Activated CD8-positive, alpha-beta memory T cell treated with anti-CD3 and anti-CD28 coated beads for 36 hours (primary cell): ENCODE measurements around the gene SERPINE2. TPM values are rescaled to one million over a fixed set of nuclear protein-coding genes. Genes with fewer than 3 reads are reported as not detected.
"Not testable (repeated sequence)": the region's sequence is repeated elsewhere in the genome, so short reads cannot be mapped to it uniquely, and the experiment has no call there.

Source experiments
- CTCF ChIA-PET: fragments of 350-600 bp; sonication (Branson Sonifier 250); formaldehyde crosslinking; loops from one replicate; lab custom pipeline; 2021; ENCODE audit warnings: antibody characterized with exemption; lab: Charles Lee
- POLR2A ChIA-PET: fragments of 350-600 bp; sonication (Branson Sonifier 250); formaldehyde crosslinking; loops from one replicate; lab custom pipeline; 2021; ENCODE audit warnings: antibody characterized with exemption; lab: Charles Lee
- total RNA-seq, 2 experiments: library from RNA; stranded (reverse); gene quantifications; one replicate each; pipeline ENCODE4 v1.2.3, GENCODE V29; 2021

The SERPINE2 gene
- total RNA-seq, 2 experiments from 2014 or later = 9.9 to 11.6 TPM

DNA sequence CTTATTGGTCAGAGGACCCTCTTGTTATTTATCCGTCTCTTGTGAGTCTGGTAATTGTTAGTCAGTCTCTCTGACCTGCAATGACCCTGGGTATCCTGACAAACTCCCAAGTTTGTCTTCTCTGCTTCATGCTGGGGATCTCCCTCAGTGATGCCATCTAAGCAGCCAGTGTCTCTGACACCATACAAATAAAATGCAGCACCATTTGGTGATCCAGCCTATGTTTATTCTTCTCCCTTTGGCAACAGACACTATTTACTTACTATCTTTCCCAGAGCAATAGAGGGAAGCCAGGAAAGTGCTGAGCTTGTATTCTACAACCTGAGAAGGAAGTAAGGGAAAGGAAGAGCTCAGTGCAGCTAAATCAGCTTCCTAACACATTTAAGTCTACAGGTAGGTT is 15.9 kb downstream of the SERPINE2 start:
- POLR2A ChIA-PET = no interaction called here
- CTCF ChIA-PET = no interaction called here

DNA sequence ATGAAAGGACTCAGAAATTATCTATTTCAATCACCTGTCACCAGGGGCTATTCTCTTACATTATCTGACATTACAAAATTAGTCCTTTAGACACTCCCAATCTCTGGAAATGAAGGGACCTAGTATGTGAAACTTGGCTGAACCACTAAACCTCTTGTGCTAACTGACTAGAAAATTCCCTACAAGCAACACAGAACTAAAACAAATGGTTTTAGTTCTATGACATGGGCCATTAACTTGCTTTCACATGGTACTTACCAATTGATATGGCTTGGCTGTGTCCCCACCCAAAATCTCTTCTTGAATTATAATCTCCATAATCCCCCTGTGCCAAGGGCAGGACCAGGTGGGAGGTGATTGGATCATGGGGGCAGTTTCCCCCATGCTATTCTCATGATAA is 16.6 kb downstream of the SERPINE2 start:
- POLR2A ChIA-PET = no interaction called here
- CTCF ChIA-PET = no interaction called here

DNA sequence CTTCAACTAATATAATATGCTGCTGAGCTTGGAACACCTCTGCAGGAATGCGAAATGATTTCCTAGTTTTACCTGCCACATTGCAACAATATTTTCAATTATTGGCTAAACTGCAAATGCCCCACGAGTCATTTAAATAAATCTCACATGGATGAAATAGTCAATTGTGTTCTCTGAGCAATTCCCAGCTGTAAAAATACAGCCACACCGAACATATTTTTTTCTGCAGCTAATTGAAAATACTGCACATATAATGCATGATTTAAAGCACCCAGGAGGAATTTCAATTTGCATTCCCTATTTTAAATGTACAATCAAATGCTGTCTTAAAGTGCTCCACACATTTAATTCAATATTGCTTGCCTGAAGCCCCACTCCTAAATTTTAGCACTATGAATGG is 18.6 kb downstream of the SERPINE2 start:
- POLR2A ChIA-PET = no interaction called here
- CTCF ChIA-PET = no interaction called here

DNA sequence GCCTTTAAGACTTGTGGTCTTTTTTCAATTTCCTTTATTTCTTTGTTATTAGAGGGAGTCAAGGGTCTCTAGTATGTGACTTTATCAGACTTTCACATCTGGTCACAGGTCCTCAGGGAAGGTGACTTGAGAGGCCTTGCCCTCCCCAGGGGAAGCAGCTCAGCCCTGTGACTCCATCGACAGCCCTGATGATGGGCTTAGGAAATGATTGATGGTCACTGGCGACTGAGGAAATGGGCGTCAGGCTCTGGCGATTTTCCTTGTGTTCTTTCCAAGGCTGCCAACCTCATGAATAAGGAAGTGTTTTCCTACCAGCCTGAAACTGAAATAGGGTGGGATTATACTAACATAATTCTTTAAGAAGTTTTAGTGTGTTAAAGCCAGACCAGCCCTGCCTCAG is 21.1 kb downstream of the SERPINE2 start:
- POLR2A ChIA-PET = no interaction called here
- CTCF ChIA-PET = no interaction called here

DNA sequence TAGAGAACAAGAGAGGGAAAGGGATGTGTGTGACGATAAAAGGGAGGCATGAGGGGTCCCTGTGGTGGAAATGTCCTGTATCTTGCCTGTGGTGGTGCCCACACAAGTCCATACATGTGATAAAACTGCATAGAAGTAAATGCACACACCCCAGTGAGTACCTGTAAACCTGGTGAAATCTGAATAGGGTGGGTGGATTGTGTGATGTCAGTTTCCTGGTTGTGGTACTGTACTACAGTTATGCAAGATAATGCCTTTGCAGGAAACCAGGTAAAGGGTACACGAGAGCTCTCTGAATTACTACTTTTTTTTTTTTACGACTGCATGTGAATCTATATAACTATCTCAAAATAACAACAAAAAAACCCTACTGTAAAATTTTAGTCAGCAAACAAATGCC is 22.1 kb downstream of the SERPINE2 start:
- POLR2A ChIA-PET = no interaction called here
- CTCF ChIA-PET = no interaction called here

DNA sequence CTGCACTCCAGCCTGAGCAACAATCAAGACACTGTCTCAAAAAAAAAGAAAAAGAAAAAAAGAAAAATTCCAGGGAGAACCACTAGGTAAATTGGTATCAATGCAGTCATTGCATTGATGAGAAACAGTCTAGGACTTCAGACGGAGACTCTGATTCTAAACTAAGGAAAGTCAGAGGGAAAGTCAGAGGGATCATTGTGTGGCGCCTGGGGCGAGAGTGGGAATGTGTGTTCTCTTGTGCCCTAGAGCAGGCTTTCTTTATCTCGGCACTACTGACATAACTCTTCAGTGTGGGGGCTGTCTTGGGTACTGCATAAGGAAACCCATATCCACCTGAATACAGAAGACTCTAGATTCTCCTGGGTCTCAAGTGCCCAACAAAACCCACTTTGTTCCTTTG is 24.8 kb downstream of the SERPINE2 start:
- POLR2A ChIA-PET = no interaction called here
- CTCF ChIA-PET = interaction anchor here (1.8 kb wide), 1 partner anchor 21 kb away, joined by 5 read pairs; no protein-coding TSS in a partner anchor

DNA sequence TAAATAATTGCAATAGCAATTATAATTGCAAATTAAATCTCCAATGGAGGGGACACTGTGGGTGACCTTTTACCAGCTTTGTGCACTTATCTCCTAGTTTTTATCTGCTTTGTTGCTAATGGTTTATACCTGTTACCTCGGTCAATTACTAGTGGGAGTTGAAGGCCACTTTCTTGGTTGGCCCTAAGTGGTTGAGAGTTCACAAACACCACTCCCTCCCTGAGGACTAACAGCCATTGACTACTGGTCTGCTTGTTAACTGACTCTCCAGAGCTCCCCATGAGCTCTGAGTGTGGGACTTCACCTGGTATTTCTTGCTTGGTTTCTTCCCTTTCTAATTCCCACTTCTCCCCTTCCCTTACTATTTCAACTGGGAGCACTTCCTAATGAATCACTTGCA is 27.2 kb downstream of the SERPINE2 start:
- ChIA-PET POLR2A (no interaction called here), CTCF (no interaction called here)

DNA sequence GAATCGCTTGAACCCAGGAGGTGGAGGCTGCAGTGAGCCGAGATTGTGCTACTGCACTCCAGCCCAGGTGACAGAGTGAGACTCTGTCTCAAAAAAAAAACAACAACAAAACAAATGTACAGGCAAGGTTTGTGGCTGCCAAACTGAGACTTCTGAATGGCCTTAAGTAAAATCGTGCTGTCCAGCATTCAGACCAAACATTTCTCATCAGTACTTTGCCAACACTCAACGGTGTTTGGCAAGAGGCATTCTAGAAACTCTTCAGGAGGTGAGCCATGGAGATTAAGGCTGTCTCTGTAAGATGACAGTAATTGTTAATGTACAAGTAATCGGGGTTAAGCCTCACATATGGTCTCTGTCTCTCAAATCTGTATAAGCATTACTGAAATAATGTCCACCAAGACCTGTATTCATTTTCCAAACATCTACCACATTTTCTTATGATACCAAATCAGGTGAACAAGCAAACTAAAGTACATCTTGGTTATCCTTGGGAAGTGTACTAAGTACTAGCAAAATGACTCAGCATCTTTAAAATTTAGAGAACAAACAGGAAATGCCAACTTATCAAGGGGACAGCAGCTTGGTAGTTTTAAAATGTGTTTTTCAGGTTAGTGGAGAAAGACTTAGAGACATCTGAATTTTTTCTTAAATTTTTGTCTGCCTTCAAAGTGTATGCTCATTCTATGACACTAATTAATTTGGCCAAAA is 29.3 kb downstream of the SERPINE2 start:
- POLR2A ChIA-PET = no interaction called here
- CTCF ChIA-PET = interaction anchor here (1.0 kb wide), 1 partner anchor 15 kb away, joined by 4 read pairs; no protein-coding TSS in a partner anchor

DNA sequence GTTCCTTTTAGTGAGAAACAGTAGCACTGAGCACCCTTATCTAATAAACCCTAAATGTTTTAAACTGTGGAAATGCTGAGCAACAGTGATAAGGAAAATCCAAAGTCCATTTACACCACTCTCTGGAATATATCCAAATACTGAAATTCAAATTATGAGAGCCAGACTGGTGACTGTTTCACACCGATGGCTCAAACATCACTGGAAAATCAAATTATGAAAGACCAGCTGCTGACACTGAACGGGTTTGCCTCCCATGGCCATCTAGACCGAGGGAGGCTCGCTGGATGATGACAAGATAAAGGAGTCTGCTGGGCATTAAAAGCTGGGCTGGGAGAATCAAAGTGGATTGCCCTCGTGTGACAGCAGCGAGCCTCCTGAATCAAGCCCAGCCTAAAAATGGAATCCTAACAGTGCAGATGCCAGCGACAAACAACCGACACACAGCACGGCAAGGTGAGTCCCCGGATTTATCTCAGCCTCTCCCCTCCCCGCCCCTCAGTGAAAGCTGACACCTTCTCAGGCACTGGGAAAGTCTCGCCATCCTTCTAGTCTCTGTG is 30.3 kb downstream of the SERPINE2 start:
- ChIA-PET POLR2A (no interaction called here), CTCF (no interaction called here)

DNA sequence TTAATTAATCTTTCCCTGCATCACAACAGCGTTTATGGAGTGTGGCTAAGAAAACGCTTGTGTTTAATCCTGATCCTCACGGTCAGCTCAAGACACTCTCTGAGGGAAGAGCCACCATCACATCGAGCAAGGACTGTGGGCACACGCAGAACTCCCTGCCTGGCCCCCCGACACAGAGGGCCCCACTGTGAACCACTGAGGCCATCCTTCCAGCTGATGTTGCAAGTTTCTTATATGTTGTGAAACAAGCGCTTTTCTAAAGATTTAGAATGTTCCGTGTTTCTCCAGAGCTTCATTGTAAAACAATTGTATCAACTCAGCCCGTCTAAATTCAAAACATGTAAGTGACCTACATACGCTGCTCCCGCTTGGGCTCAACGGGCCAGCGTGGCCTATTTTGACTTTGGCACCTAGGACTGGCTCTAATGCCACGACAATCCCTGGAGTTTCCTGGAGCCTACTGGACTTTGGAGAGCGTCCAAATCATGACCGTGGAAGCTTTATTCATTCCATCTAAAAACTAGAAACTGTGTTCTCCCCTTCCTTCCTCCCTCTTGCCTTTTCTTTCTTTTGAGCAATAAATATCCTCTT is 34.9 kb downstream of the SERPINE2 start:
- POLR2A ChIA-PET = no interaction called here
- CTCF ChIA-PET = interaction anchor here (1.8 kb wide), 1 partner anchor 10 kb away, joined by 6 read pairs; no protein-coding TSS in a partner anchor

DNA sequence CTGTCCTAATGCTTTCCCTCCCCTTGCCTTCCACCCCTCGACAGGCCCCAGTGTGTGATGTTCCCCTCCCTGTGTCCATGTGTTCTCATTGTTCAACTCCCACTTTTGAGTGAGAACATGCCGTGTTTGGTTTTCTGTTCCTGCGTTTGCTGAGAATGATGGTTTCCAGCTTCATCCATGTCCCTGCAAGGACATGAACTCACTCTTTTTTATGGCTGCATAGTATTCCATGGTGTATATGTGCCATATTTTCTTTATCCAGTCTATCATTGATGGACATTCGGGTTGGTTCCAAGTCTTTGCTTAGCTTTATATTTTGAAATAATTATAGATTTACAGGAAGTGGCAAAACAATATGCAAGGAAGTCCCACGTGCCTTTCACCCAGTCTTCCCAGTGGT is 38.4 kb downstream of the SERPINE2 start:
- POLR2A ChIA-PET, CTCF ChIA-PET: not testable (repeated sequence)

DNA sequence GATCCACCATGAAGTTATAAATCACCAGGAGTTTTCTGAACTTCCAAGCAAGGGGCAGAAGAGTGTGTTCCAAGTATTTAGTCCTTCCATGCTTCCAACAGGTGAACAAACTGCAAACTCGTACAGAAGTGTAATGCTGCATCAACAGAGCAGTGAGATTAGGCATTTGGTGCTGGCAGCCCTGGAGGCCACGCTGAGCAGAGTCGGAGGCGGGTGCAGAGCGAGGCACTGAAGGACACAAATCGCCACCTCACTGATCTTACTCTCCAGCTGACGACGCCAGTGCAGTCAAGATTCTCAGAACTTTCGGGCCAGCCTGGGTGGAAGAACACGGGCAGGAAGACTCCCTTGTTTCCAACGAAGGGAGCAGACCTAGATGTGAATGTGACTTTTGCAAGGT is 39.2 kb downstream of the SERPINE2 start:
- ChIA-PET CTCF (interaction anchor here (1.4 kb wide), 1 partner anchor 30 kb away, joined by 4 read pairs; no protein-coding TSS in a partner anchor), POLR2A (no interaction called here)

DNA sequence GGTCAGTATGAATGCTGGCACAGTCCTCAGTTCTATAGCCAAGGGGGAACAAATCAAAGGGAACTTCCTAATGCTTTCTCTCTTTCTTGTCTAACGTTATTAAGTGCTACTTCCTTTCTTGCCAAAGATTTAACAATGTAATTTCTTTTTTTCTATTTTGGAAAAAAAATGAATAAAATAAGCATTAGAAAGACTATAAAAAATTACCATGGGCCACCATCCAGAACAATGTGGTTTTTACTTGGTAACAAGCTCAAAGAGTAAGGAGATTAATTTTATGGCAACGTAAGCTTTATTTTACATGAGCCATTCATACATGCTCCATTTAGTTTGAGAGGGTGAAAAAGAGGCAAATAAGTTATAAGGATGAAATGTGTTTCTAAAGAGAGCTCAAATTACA is 40.1 kb downstream of the SERPINE2 start:
- ChIA-PET CTCF (interaction anchor here (1.4 kb wide), 1 partner anchor 29 kb away, joined by 4 read pairs; no protein-coding TSS in a partner anchor), POLR2A (no interaction called here)

DNA sequence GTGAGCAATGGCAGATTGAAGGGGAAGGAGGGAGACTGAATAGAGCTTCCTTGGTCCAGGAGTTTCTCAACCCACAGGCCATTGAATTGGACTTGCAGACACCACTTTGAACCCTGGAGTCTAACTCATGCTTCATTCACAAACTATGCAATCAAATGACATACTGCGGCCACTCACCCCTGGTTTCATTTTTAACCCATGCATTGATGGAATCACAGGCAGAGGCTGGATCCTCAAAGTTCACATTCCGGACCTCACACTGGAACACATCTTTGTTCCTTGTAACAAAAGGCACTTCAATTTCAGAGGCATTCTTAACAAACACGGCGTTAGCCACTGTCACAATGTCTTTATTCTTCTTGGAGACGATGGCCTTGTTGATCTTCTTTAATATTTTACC is 41.1 kb downstream of the SERPINE2 start:
- ChIA-PET POLR2A (no interaction called here), CTCF (no interaction called here)

DNA sequence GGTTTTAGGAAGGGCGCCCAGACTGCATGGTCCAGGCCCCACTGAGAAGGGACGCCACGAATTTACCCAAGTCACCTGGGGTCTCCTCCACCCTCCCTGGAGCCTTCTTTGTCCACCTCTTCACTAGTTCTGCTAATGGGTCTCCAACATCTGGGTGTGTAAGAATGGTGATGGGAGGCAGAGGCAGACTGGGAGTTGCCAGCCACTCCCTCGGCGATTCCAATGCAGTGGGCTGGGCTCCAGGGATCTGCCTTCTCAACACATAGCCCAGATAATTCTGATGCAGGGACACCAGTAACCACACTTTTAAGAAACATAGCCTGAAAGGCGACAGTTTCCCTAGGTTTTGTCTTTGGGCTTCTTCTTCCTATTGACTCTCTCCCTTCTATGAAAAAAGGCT is 42.7 kb downstream of the SERPINE2 start:
- ChIA-PET CTCF (interaction anchor here (1.5 kb wide), 1 partner anchor 10 kb away, joined by 3 read pairs; no protein-coding TSS in a partner anchor), POLR2A (no interaction called here)

DNA sequence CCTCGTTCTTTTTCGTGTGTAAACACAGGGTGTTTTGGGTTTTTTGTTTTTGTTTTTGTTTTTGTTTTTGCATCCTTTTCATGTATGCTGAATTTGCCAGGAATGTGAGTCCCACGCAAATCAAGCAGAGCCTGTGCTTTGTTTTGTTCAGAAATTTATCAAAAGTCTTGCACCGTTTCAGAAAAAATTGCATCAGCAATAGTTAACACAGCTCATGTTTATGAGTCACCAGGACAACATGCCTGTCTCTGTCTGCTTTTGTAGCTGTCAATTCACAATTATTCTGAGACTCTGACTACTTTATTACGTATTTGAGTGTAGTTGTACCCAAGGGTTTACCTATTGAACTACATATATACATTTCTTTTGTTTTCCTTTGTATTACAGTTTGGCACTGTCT is 43.5 kb downstream of the SERPINE2 start:
- POLR2A ChIA-PET = no interaction called here
- CTCF ChIA-PET = interaction anchor here (1.2 to 1.5 kb wide), 2 partner anchors 9 to 15 kb away, joined by 3 to 4 read pairs; no protein-coding TSS in a partner anchor

DNA sequence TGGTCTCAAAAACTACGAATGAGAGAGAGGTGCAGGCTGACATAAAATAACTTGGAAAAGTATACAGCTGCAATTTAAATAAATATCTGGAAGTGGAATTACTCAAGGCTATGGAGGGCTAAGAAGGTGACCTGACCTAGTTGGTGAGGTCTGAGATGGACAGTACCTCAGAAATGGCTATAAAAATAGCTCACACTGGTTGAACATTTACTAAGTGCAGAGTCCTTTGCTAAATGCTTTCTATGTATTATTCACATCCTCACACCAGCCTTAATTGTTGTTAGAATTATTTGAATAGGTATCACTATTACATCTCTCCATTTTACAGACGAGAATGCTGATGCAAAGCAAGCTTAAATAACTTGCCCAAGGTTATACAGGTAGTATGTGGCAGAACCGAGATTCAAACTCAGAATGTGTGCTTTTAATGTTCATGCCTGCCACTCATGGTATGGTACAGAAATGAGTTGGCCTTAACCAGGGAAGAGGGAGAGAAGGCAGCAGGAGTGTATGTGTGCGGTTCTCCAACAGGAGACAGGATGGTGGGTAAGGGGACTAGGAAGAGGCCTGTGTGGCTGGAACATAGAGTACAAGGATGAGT is 44.4 kb downstream of the SERPINE2 start:
- ChIA-PET POLR2A (no interaction called here), CTCF (interaction anchor here (0.9 to 2.9 kb wide), 8 partner anchors 8 to 289 kb away, joined by 3 to 22 read pairs (median 4); no protein-coding TSS in a partner anchor)

DNA sequence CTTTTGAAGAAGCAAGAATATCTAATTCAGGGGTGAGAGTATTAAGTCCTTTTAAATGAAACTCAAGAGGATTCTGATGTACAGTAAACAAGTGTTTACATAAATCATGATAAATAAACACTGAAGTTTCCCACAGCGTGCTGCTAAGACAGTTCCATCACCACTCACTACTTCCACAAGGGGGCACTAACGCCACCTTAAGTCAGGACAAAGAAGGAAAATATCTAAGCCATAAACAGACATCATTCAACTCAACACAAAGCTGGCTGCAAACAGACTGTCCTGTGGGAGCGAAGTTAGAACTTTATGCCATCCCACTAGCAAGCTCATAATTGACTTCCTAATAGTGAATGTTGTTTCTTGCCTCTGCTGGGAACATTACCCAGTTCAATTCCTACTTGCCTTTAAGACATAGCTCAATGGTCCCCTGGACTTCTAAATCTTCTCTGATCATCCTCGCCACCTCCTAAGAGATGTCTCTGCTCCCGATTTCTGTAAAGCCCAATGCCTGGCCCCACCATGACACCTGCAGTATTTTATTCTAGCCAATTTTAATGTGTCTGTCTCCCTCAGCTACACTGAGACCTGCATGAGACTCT is 45.4 kb downstream of the SERPINE2 start:
- ChIA-PET CTCF (interaction anchor here (0.5 to 2.9 kb wide), 17 partner anchors 10 to 654 kb away, joined by 3 to 22 read pairs (median 3); no protein-coding TSS in a partner anchor), POLR2A (no interaction called here)

DNA sequence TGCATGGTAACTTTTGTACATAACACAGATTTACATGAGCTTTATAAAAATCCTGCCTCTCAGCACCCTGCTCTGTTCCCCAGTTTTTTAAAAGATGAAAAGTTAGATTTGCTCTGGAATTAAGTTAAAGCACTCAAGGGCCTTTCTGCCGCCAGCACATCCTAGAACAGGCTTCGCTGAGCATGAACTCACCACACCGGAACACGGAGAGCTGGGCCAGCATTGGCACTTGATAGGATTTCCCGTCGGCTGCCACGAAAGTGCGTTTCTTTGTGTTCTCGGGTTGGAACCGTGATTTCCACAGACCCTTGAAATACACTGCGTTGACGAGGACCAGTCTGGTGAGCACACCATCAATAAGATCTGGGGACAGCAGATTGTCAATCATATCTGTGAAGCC is 47.5 kb downstream of the SERPINE2 start:
- POLR2A ChIA-PET = no interaction called here

More for the DNA sequence above, 47.5 kb downstream of the SERPINE2 start:
- CTCF ChIA-PET = interaction anchor here (1.4 kb wide), 1 partner anchor 293 kb away, joined by 4 read pairs; no protein-coding TSS in a partner anchor
